Measurements from ENCODE around the gene SND1. TPM values are rescaled to one million over a fixed set of nuclear protein-coding genes. Genes with fewer than 3 reads are reported as not detected.

The SND1 gene
- total RNA-seq, 3 donors from 2014 or later: 83.5 to 131 (median 120) TPM

DNA sequence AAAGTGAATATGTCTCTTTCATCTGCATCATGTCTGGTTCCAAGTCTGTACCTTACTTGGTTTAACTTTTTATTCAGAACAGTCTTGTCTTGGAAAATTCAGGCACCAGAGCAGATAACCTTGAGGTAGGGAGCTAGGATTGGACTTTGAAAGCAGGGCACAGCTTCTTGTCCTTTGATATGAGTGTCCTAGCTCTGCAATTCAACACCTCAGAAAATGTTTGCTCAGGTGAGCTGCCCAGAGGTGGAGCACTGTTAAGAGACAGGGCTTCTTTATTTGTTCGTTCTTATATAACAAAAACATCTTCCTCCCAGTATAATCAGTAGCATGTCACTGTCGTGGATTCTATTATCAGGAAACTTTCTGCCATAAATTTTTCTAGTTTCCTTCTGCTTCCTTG is 260.9 kb downstream of the SND1 start:
- H3K4me3 ChIP-seq: no peak overlapping the region
- intact Hi-C loops (cut with DNase I; ENCODE audit: low total_unique reads): no loop called here
- no peak overlapping the region for H3K27ac ChIP-seq
- no peaks in the 10 kb centered on the region for H3K36me3 ChIP-seq
- H3K27me3 ChIP-seq: no peaks in the 10 kb centered on the region
- no peak for DNase-seq (ENCODE audit: low spot score in 2 of 2)
- no peaks in the 10 kb centered on the region for H3K4me1 ChIP-seq
- no peaks in the 10 kb centered on the region for H3K9me3 ChIP-seq
- TF ChIP-seq POLR2A (IDR thresholded peaks at IDR 0.05): no peak

DNA sequence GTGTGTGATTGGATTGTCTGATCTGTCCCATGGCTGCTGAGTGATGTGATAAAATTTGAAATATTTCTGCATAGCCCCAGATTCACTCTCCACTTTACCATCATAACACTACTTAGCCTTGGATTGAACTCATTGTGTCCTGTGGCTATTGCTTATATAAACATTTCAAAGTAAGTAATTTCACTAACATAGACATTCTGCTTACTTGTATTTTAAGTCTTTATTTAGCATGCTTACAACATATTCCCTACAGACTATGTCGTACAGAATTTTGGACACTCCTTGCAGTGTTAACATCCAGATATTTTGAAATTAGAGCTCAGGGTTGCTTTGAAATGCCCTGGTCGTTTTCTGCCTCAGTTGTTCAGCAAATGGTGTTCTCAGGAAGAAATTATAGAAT is 261.7 kb downstream of the SND1 start:
- H3K36me3 ChIP-seq: no peaks in the 10 kb centered on the region
- DNase-seq (ENCODE audit: low spot score in 2 of 2): no peak
- H3K9me3 ChIP-seq: no peaks in the 10 kb centered on the region
- TF ChIP-seq POLR2AphosphoS5 (IDR thresholded peaks at IDR 0.05) (no peak), POLR2A (IDR thresholded peaks at IDR 0.05) (no peak)
- TF ChIP-seq, protein P1, sequence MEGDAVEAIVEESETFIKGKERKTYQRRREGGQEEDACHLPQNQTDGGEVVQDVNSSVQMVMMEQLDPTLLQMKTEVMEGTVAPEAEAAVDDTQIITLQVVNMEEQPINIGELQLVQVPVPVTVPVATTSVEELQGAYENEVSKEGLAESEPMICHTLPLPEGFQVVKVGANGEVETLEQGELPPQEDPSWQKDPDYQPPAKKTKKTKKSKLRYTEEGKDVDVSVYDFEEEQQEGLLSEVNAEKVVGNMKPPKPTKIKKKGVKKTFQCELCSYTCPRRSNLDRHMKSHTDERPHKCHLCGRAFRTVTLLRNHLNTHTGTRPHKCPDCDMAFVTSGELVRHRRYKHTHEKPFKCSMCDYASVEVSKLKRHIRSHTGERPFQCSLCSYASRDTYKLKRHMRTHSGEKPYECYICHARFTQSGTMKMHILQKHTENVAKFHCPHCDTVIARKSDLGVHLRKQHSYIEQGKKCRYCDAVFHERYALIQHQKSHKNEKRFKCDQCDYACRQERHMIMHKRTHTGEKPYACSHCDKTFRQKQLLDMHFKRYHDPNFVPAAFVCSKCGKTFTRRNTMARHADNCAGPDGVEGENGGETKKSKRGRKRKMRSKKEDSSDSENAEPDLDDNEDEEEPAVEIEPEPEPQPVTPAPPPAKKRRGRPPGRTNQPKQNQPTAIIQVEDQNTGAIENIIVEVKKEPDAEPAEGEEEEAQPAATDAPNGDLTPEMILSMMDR (IDR thresholded peaks at IDR 0.05): no peak
- H3K4me1 ChIP-seq: no peaks in the 10 kb centered on the region
- no peaks in the 10 kb centered on the region for H3K27me3 ChIP-seq
- no peak overlapping the region for H3K4me3 ChIP-seq
- intact Hi-C loops (cut with DNase I; ENCODE audit: low total_unique reads): no loop called here
- no peak overlapping the region for H3K27ac ChIP-seq

DNA sequence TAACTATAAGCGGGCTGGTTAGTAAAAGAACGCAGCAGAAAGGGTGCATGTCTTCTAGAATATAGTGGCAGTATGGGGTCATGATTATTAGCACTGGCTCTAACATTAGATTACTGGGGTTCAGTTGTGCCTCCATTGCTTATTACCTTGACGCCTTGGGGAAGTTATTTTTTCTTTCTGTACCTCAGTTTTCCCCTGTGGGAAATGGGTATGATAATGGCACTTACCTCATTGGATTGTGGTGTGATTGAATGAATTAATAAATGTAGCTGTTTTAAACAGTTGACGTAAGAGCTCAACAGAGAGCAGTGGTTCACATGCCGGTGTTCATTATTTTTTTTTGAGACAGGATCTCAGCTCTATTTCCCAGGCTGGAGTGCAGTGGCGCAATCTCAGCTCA is 262.7 kb downstream of the SND1 start:
- DNase-seq (ENCODE audit: low spot score in 2 of 2): no peak
- TF ChIP-seq POLR2A (IDR thresholded peaks at IDR 0.05) (no peak), POLR2AphosphoS5 (IDR thresholded peaks at IDR 0.05) (no peak)
- TF ChIP-seq, protein P1 (IDR thresholded peaks at IDR 0.05): no peak
- Histone ChIP-seq H3K4me1 (no peaks in the 10 kb centered on the region), H3K9me3 (no peaks in the 10 kb centered on the region), H3K36me3 (no peaks in the 10 kb centered on the region), H3K4me3 (no peak overlapping the region), H3K27me3 (no peaks in the 10 kb centered on the region), H3K27ac (no peak overlapping the region)
- intact Hi-C loops (cut with DNase I; ENCODE audit: low total_unique reads): no loop called here

DNA sequence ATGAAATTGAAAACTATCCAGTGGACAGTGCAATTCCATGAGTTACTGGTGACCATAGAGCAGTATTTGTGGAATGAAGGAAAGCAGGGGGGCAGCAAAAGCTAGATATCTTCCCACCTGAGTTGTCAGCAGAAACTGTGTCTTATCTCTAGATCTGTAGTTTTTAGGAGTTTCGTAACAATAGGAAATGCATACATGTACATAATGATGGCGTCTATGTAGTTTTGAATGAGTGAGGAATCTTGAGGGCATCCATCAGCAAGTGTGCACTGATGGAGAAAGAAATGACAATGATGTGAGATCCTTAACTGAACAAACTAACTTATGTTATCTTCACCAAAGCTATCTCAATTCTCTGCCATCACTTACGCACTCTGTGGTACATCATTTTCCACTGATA is 264.7 kb downstream of the SND1 start:
- Histone ChIP-seq H3K9me3 (no peaks in the 10 kb centered on the region), H3K4me3 (no peak overlapping the region), H3K27ac (no peak overlapping the region), H3K4me1 (no peaks in the 10 kb centered on the region), H3K36me3 (no peaks in the 10 kb centered on the region), H3K27me3 (no peaks in the 10 kb centered on the region)
- no peak for TF ChIP-seq POLR2AphosphoS5 (IDR thresholded peaks at IDR 0.05)
- TF ChIP-seq, protein P1 (IDR thresholded peaks at IDR 0.05): no peak
- TF ChIP-seq POLR2A (IDR thresholded peaks at IDR 0.05): no peak
- no peak for DNase-seq (ENCODE audit: low spot score in 2 of 2)
- intact Hi-C loops (cut with DNase I; ENCODE audit: low total_unique reads): no loop called here

DNA sequence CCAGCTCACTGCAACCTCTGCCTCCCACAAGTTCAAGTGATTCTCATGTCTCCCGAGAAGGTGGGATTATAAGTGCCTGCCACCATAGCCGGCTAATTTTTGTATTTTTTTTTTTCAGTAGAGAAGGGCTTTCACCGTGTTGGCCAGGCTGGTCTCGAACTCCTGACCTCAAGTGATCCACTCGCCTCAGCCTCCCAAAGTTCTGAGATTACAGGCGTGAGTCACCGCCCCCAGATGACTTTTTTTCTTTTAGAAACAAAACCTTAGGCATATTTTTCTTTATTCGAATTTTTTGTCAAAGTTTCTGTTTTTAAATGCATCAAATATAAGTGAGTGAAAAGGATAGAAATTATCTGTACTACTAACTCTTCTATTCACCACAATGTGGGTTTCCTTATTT is 266.1 kb downstream of the SND1 start:
- H3K4me3 ChIP-seq: no peak overlapping the region
- H3K27ac ChIP-seq: no peak overlapping the region
- TF ChIP-seq, protein P1 (IDR thresholded peaks at IDR 0.05): no peak
- no peak for TF ChIP-seq POLR2AphosphoS5 (IDR thresholded peaks at IDR 0.05)
- TF ChIP-seq POLR2A (IDR thresholded peaks at IDR 0.05): no peak
- H3K9me3 ChIP-seq: no peaks in the 10 kb centered on the region
- no peaks in the 10 kb centered on the region for H3K27me3 ChIP-seq
- no peaks in the 10 kb centered on the region for H3K4me1 ChIP-seq
- intact Hi-C loops (cut with DNase I; ENCODE audit: low total_unique reads): no loop called here
- no peaks in the 10 kb centered on the region for H3K36me3 ChIP-seq
- no peak for DNase-seq (ENCODE audit: low spot score in 2 of 2)

Data from breast epithelium (tissue), 4 donors.